ENCODE measurements around the gene SMARCA2.
A peak's percentile ranks its signal among the peaks of the same experiment; 100 is the strongest.

The SMARCA2 gene

DNA sequence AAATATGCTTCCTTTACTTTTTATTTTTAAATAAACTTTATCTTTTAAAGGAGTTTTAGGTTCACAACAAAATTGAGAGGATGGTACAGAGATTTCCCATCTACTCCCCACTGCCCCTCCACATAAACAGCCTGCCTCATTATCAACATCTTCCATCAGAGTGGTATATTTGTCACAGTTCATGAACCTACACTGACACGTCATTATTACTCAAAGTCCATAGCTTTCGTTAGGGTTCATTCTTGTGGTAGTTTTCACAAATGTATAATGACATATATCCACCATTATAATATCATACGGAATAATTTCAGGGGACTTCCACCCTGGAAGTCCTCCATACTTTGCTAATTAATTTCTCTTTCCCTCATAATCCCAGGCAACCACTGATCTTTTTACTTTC is 204.9 kb downstream of the SMARCA2 start:
- no peak for DNase-seq

- peak; percentile 35 for DNase-seq
Observed at GRCh38 chr9:2227144-2227867, 212.2 kb downstream of the SMARCA2 start.

DNA sequence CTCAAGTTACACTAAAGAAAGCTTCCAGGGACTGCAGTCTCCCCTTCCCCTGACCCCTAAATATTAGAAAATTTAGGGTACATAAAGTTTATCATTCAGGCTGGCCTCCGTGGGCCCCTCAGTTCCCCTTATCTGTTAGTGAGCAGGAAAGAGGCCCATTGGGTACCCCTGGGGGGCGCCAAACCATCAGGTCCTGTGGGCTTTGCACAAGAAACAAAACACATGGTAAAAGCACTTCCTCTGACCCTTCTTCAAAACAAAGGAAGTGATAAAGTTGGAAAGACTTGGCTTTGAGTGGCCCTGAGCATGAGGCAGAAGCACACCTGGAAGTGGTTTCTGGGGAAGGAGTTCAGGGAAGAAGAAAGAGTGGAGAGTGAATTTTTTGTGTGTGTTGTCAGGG is 213.0 kb downstream of the SMARCA2 start:
- peak; percentile 24 for DNase-seq

- DNase-seq, result no peak
Observed at GRCh38 chr9:2228641-2229040, 213.5 kb downstream of the SMARCA2 start.

- DNase-seq, result no peak
Observed at GRCh38 chr9:2229109-2229721, 214.1 kb downstream of the SMARCA2 start.

DNA sequence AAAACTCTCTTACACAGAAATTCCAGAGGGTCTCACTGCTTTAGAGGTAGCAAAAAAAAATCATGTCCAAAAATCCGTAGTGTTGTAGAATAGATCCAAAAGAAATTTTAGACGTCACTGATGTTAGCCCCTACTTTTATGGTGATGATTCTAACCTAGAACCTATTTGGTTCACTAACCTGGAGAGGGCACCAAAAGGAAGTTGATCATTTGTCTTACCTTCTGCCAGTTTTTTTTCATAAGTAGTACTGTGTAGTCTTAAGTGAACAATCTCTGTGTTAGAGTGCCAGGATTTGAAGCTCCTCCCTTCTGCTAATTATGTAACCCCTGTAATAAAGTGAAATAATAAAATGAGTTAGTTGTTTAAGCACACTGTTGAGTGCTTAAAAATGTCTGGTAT is 215.2 kb downstream of the SMARCA2 start:
- DNase-seq, result no peak

DNA sequence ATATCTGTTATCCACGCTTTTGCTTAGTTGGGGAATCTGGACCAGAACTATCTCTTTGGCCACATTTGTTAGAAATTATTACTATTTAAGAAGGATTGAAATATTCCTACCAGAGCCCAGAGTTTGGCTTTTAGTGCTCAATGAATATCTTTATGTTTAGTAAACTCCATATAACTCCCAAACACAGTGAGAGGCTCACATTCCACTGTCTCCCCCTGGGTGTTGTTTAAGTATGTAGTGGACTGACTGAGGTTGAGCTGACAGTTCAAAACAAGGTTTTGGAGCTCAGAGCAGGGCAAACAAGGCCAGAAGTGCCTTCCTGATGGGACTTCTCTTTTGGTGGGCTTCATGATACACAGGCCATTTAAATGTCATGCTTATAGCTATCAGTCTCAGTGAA is 216.0 kb downstream of the SMARCA2 start:
- no peak for DNase-seq

GRCh38 chr9:2231829-2232228 is 216.7 kb downstream of the SMARCA2 start:
- DNase-seq, result peak; percentile 69

DNA sequence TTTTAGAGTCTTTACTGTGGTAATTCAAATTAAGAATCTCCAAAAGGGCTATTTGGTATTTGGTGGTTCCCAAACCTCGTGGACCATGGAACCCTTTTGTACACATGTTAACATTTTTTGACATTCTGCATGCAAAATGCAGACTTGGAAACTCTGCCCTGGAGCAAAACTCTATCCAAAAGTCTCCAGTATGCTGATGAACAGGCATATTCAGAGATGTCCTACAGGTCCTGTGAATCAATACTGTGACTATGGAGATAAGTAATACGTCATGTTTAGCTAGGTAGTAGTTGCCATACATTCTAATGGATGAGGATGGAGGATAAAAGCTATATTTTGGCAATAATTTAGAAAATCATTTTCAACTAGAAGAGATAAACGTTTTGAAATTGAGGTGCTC is 218.1 kb downstream of the SMARCA2 start:
- DNase-seq, result no peak

- DNase-seq, result no peak
Observed at GRCh38 chr9:2234371-2234893, 219.3 kb downstream of the SMARCA2 start.

DNA sequence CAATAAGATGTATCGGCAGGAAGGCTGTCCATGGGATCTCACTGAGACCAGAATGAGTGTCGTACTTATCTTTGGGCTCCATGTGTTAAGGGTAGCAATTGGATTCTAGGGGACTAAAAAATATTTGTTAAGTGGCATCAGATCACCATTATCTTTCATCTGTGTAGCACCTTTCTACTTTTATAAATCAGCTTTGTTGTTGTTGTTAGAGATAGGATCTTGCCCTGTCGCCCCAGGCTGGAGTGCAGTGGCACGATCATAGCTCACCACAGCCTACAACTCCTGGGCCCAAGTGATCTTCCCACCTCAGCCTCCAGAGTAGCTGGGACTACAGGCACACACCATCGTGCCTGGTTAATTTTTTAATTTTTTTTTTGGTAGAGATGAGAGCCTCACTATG is 220.5 kb downstream of the SMARCA2 start:
- no peak for DNase-seq

GRCh38 chr9:2236850-2237249 is 221.7 kb downstream of the SMARCA2 start:
- no peak for DNase-seq

DNA sequence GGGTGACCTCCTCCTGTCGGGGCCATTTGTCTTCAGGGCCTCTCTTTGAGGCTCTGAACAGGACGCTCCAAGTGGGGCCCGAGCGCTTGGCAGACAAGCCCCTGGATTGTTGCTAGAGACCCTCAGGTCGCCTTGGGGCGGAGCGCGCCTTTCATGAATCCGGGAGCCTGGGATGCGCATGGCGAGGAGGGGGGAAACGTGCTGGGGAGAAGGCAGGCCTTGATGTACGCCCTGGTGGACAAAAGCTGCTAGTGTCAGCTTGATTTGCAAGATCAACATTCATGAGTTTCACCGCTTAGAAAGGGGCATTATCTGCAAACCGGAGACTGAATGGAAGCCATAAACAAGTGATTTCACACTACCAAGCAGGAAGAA is 226.3 kb downstream of the SMARCA2 start:
- DNase-seq, result peak; percentile 83

DNA sequence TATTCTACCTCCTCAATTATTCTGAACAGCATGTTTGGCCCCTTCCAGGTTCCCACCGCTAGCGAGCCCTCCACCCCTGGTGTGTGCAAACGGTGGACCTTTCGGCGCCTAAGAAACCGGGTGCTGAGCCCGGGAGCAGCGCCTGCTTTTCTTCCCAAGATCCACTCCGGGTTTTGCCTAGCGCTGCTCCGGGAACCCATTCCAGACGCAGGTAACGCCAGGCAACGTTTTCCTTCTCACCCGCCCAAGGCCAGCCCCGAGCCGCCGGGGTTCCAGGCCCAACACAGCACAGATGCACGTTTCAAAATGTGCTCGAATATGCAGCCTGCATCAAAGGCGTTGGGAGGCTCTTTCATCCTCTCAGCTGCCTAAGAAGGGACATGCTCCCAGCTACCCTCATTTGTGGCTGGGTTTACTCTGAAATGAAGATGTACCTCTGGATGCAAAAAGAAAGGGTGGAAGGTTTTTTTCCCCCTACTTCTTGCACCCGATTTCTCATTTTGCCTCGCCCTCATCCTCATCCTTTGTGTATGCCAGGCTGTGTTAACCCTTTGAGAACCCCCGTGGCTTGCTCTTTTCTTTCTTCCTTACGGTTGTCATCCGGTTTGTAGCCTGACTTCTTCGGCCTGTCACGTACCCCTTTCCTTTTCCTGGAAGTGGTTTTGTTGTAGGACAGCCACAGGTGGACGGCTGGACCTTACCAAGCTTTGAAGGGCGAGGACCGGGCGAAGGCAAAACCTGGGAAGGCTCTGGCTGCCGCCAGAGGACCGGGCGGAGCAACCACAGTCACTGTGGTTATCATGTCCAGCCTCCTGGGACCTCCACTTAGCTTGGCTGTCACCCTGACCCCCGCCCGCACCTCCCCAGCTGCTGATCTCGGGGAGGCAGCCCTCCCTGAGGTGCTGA is 226.9 kb downstream of the SMARCA2 start:
- DNase-seq, result peak; percentile 86

- DNase-seq, result no peak
Observed at GRCh38 chr9:2242831-2243330, 227.7 kb downstream of the SMARCA2 start.
